UCSD-AML1 (cell line): Measurements from ENCODE around the gene SLC25A13.
"Not testable (repeated sequence)": the region's sequence is repeated elsewhere in the genome, so short reads cannot be mapped to it uniquely, and the experiment has no call there.

Experiments
- DNase-seq: peaks from one replicate; lab custom pipeline; 2025; ENCODE audit not compliant: unreplicated experiment; lab: John Stamatoyannopoulos, UW

The SLC25A13 gene

GRCh38 chr7:96300986-96301385, 20.9 kb downstream of the SLC25A13 start:
- DNase-seq = no peak

- no peak for DNase-seq
These were observed 21.4 kb downstream of the SLC25A13 start for GRCh38 chr7:96300502-96300901.

- DNase-seq = no peak
These were observed 22.4 kb downstream of the SLC25A13 start for GRCh38 chr7:96299496-96299895.

- DNase-seq = no peak
These were observed 24.0 kb downstream of the SLC25A13 start for GRCh38 chr7:96297876-96298275.

GRCh38 chr7:96297446-96297845, 24.5 kb downstream of the SLC25A13 start:
- DNase-seq = not testable (repeated sequence)

GRCh38 chr7:96293911-96294310, 28.0 kb downstream of the SLC25A13 start:
- not testable (repeated sequence) for DNase-seq

GRCh38 chr7:96287559-96287958, 34.3 kb downstream of the SLC25A13 start:
- no peak for DNase-seq

- DNase-seq = no peak
These were observed 34.8 kb downstream of the SLC25A13 start for GRCh38 chr7:96287132-96287531.

GRCh38 chr7:96285579-96285978, 36.3 kb downstream of the SLC25A13 start:
- no peak for DNase-seq

GRCh38 chr7:96284835-96285234, 37.1 kb downstream of the SLC25A13 start:
- no peak for DNase-seq

- DNase-seq = no peak
These were observed 37.7 kb downstream of the SLC25A13 start for GRCh38 chr7:96284240-96284639.

- DNase-seq = no peak
These were observed 39.1 kb downstream of the SLC25A13 start for GRCh38 chr7:96282835-96283234.

GRCh38 chr7:96277921-96278320, 44.0 kb downstream of the SLC25A13 start:
- no peak for DNase-seq

GRCh38 chr7:96276019-96276418, 45.9 kb downstream of the SLC25A13 start:
- no peak for DNase-seq

GRCh38 chr7:96273716-96274115, 48.2 kb downstream of the SLC25A13 start:
- no peak for DNase-seq

- no peak for DNase-seq
These were observed 52.5 kb downstream of the SLC25A13 start for GRCh38 chr7:96269246-96269994.

GRCh38 chr7:96266580-96266979, 55.3 kb downstream of the SLC25A13 start:
- no peak for DNase-seq

- no peak for DNase-seq
These were observed 55.9 kb downstream of the SLC25A13 start for GRCh38 chr7:96266015-96266414.

- no peak for DNase-seq
These were observed 67.9 kb downstream of the SLC25A13 start for GRCh38 chr7:96253964-96254363.

- no peak for DNase-seq
These were observed 68.5 kb downstream of the SLC25A13 start for GRCh38 chr7:96253441-96253840.

- DNase-seq = no peak
These were observed 71.0 kb downstream of the SLC25A13 start for GRCh38 chr7:96250776-96251361.

- DNase-seq = no peak
These were observed 73.5 kb downstream of the SLC25A13 start for GRCh38 chr7:96248405-96248804.

- no peak for DNase-seq
These were observed 75.0 kb downstream of the SLC25A13 start for GRCh38 chr7:96246919-96247318.
